Transverse colon (tissue), 3 donors: ENCODE measurements around the gene PZP.

Experiments used
- CTCF ChIP-seq, 5 experiments: fragments of 200-600 bp in 3 of 5; fragments of 450-650 bp in 2 of 5; sonication (generic) in 3 of 5; IDR thresholded peaks; 1 replicate in 2 of 5; 2 replicates in 3 of 5; pipeline ENCODE4 v1.5.1; 2016 to 2017; ENCODE audit warnings: antibody characterized with exemption in 5 of 5, inconsistent platforms in 3 of 5, mild to moderate bottlenecking in 2 of 5, moderate library complexity in 1 of 5
- POLR2A ChIP-seq: fragments of 450-650 bp; IDR thresholded peaks from one replicate; pipeline ENCODE4 v1.6.1; 2016; ENCODE audit warnings: antibody characterized with exemption, mild to moderate bottlenecking, moderate library complexity

GRCh38 chr12:9240776-9241175 is 32.6 kb upstream of the PZP start:
- TF ChIP-seq POLR2A (no peak), CTCF (IDR thresholded peaks at IDR 0.05) (no peak)
